Endothelial cell of umbilical vein (primary cell): Measurements from ENCODE around the gene PRPF8.

ENCODE experiments used
- FOS ChIP-seq: IDR thresholded peaks from 2 replicates; pipeline ENCODE4 v1.6.1; 2011; ENCODE audit warnings: mild to moderate bottlenecking, low read length, moderate library complexity, borderline replicate concordance; ENCODE audit not compliant: insufficient read depth
- TF ChIP-seq, protein P1 (sequence below), 2 donors: IDR thresholded peaks; 1 replicate in 1 of 2; 2 replicates in 1 of 2; pipeline ENCODE4 v1.5.1; 2011; ENCODE audit warnings: low read length in 2 of 2, mild to moderate bottlenecking in 2 of 2, moderate library complexity in 2 of 2, control low read depth in 1 of 2, inconsistent platforms in 1 of 2, low read depth in 1 of 2; ENCODE audit not compliant: insufficient read depth in 1 of 2; ENCODE audit errors: extremely low read depth in 1 of 2

DNA sequence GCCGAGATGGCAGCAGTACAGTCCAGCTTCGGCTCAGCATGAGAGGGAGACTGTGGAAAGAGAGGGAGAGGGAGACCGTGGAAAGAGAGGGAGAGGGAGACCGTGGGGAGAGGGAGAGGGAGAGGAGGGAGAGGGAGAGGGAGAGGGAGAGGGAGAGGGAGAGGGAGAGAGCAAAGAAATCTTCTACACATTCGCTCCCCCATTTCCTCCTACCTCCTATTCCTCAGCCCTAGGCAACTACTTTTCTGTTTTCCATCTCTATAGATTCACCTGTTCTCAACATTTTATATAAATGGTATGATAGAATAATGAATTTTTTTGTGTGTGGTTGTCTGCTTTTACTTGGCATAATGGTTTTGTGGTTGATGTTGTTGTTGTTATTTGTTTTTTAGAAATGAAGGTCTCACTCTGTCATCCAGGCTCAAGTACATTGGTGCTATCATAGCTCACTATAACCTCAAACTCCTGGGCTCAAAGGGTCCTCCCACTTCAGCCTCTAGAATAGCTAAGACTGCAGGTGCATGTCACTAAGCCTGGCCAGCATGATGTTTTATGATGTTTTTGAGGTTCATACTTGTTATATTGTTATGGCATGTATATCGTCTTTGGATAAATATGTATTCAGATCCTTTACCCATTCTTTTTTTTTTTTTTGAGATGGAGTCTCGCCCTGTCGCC, 6.0 kb upstream of the PRPF8 start:
- TF ChIP-seq, protein P1, sequence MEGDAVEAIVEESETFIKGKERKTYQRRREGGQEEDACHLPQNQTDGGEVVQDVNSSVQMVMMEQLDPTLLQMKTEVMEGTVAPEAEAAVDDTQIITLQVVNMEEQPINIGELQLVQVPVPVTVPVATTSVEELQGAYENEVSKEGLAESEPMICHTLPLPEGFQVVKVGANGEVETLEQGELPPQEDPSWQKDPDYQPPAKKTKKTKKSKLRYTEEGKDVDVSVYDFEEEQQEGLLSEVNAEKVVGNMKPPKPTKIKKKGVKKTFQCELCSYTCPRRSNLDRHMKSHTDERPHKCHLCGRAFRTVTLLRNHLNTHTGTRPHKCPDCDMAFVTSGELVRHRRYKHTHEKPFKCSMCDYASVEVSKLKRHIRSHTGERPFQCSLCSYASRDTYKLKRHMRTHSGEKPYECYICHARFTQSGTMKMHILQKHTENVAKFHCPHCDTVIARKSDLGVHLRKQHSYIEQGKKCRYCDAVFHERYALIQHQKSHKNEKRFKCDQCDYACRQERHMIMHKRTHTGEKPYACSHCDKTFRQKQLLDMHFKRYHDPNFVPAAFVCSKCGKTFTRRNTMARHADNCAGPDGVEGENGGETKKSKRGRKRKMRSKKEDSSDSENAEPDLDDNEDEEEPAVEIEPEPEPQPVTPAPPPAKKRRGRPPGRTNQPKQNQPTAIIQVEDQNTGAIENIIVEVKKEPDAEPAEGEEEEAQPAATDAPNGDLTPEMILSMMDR (IDR thresholded peaks at IDR 0.05; ENCODE audit: extremely low read depth in 1 of 2, insufficient read depth in 1 of 2, low read depth in 1 of 2, low read length in 2 of 2) = no peak
- TF ChIP-seq FOS = no peak
